DMS53 (cell line): Measurements from ENCODE around the gene CACNB2.

Source experiments
- DNase-seq: peaks from one replicate; lab custom pipeline; 2025; lab: John Stamatoyannopoulos, UW

The CACNB2 gene

DNA sequence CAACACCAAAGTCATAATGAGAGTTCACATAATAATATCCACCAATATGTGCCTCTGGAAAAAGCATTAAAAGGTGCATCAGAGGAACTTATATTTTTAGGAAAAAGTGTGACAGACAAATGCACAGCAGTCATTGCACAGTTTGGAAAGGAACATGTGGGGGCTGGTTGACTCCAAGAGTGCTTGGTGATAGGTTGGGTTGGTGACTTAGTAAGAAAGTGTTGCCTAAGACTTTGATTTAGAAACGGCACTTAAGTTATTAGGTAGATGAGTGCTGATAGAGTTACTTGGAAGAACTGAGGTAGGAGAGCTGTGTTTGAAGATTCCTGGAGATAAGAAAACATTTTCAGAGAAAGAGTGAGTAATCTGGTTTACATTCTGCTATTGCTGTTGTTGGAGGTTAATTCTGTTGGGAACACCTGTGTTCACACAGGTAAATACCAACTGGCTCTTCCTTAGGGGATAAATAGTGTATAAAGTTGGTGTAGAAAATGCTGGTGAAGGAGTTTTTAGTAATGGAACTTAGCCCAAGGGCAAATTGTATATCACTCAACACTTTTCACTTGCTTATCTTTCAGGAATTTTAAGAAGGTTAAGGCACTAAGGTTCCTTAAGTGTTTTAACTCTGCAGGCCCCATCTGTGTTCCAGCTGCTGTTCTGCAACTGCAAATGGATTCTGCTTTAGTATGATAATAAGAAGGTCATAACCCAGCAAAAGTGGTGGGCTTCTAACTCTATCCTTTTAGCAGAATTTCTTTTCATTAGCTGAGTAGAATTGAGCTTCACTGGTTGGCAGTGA, 315.1 kb downstream of the CACNB2 start:
- DNase-seq, result no peak

DNA sequence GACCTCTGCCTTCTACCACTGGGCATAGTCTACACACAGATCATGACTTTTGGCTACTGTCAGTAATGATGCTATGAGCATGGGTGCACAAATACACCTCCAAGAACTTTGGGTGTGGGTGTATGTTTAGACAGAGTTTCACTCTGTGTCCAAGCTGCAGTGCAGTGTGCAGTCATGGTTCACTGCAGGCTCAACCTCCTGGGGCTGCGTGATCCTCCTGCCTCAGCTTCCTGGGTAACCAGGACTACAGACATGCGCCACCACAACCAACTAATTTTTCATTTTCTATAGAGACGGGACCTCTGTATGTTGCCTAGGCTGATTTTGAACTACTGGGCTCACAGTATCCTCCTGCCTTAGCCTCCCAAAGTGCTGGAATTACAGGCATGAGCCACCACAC, 316.8 kb downstream of the CACNB2 start:
- no peak for DNase-seq

DNA sequence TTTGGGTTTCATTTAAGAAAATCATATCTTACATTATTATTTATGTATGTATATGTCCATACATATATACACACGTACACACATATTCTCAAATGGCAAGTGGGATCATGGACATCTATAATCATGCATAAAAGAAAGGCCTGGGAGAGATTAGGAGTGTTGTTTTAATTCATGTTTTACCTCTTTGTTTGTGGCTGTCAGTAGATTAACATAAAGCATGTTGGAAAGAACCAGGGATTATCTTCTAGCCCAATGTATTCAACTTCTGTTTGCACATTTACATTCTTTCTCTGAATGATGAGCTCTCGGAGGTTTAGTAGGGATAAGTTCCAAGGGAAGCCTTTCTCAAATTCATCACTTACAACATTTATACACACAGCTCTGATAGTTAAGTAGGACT, 319.8 kb downstream of the CACNB2 start:
- DNase-seq, result no peak

DNA sequence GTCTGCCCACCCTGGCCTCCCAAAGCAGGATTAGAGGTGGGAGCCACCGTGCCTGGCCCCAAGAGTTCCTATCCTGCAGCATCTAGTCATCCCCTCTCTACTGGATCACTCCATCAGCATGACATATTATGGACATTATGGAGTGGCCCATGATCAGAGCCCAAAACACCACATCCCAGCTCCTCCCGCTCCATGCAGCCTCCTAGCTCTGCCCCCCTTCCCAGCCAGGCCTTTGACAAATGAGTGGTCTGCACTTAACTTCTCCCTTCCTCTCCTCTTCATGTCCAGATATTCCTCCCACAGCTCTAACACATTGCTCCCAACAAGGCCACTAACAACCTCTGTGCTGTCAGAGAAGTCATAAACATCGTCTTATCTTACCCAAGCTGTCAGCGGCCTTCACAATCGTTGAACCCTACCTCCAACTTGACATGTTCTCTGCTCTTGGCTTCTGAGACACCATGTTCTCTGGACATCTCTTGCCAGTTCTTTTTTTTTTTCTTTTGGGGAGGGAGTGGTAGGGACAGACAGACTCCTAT, 323.5 kb downstream of the CACNB2 start:
- no peak for DNase-seq

DNA sequence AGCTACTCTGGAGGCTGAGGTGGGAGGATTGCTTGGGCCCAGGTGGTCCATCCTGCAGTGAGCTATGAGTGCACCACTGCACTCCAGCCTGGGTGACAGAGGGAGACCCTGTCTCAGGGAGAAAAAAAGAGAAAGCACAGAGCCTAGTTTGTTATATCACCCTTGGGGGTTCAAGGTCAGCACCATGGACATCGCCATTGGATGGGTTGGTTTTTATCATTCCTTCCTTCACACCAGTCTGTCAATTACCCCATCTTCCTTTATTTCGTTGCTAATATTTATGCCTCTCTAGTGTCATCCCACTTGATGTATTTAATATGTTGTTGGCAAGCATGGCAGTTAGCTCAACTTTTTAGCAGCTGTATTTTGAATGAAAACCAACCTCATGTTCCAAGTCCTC, 328.9 kb downstream of the CACNB2 start:
- DNase-seq, result no peak

DNA sequence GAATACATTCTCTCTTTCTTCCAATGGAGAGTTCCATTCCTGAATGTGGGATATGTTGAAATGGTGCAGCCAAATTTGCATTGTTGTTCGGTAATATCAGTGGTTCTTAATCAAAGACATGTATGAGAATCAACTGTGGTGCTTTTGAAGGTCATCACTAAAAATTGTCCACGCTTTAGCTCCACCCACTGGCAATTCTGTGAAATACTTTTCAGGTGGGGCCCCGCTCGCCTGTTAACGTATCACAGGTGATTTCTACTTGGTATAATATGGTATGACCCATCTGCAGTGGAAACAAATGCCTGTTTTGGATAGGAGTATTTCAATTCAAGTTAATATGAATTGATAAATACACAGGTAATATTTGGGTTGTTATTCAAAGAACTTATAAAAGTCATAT, 332.8 kb downstream of the CACNB2 start:
- peak; percentile 62 for DNase-seq

DNA sequence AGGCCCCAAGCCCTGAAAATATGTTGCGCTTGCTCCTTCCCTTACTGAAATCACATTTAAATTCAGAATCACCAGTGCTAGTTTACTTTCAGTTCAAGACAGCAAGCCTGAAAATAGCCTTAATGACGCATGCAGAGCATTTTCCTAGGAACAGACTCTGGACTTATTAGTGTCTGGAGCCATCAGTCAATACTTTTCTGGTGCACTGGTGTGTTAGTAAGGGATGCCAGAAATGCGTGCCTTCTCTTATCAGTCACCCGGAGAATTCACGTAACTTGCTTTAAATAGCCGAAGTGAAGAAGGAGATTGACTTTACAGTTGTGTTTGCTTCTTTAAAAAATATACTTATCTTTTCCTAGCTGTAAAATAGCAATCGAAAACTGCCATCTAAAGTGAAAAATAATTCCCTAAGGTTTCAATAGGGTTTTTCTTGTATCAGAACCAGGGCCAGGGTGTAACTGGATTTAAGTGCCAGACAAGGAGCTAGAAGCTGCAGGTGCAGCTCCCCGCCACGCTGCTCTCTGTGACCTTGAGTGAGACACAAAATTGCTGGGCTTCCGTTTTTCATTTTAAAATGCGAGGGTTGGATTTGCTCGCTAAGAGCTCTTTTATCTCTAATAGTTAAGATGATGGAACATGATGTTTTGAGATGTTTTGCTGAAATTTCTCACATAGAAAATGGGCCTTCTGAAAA, 333.3 kb downstream of the CACNB2 start:
- no peak for DNase-seq

DNA sequence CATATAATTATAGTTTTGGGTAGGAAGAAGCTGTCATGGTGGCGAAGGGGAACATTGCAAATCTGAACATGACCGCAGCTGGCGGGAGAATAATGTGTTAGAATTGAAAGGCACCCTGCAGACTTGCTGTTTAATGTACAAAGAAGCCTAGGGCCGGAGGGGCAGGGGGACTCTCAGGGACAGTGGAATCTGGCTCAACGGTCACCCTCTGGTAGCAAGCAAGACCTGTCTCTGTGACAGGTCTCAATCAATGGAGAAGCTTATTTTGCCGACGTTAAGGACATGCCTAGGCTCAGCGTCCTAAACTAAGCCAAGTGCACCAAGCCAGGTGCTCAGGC, 333.9 kb downstream of the CACNB2 start:
- DNase-seq, result no peak

DNA sequence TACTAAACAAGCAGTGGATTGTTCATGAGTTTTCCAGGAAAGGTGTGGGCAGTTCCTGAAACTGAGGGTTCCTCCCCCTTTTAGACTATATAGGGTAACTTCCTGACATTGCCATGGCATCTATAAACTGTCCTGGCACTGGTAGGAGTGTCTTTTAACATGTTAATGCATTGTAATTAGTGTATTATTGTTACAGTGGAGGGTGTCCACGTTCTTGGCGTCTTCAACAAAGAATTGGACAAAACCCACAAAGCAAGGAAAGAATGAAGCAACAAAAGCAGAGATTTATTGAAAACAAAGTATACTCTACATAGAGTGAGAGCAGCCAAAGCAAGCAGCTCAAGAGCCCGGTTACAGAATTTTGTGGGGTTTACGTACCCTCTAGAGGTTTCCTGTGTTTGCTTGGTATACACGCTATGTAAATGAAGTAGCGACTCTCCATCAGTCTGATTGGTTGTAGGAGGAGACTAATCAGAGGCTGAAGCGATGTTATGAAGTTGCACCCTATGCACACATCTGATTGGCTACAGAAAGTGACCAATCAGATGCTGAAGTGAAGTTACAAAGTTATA, 335.9 kb downstream of the CACNB2 start:
- no peak for DNase-seq

DNA sequence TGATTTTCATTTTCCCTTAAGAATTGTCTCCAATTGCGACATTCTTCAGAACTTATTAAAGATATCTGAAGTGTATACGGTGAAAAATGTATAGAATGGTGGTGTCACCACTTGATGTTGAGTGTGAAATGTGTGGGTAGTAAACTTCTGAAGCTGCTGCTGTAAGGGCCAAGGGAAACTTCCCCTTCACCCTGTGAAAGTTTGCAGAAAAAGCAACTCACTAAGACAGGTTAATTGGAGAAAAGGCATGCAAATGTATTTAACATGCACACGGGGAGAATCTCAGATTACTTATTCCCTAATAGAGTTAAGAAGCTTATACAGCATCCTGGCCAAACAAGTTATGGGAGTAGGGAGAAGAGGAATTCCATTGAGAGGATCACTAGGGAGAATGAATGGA, 338.1 kb downstream of the CACNB2 start:
- no peak for DNase-seq

DNA sequence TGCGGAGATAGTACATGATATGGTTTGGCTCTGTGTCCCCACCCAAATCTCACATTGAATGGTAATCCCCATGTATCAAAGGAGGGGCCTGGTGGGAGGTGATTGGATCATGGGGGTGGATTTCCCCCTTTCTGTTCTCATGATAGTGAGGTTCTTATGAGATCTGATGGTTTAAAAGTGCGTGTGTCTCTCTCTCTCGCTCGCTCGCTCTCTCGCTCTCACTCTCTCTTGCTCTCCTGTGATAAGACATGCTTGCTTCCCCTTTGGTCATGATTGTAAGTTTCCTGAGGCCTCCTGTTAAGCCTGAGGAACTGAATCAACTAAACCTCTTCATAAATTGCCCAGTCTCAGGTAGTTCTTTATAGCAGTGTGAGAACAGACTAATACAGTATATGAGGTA, 339.3 kb downstream of the CACNB2 start:
- no peak for DNase-seq

DNA sequence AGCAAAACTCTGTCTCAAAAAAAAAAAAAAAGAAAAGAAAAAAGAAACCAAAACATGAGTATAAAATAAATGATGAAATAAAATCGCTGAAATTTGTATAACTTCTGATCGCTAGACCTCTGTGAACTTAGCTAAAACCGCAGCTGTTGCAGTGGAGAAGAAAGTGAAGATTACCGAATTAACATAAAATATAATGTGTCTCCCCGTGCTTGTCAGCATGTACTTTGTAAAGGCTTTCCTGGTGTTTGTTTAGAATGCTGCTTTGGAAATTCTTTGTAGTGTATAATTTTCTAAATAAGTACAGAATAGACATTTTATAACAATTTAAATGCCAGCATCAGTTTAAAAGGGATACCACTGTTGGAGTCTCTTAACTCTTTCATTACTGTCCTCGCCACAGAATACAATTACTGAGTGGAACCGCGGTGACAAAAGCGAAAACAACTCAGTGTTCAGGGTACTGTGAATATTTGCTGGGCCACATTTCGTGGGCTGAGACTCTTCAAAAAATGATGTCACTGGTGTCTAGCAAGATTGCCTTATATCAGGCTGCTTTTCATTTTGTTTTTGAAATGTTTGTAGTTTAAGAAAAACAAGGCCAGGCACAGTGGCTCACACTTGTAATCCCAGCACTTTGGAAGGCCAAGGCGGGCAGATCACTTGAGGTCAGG, 343.4 kb downstream of the CACNB2 start:
- no peak for DNase-seq

DNA sequence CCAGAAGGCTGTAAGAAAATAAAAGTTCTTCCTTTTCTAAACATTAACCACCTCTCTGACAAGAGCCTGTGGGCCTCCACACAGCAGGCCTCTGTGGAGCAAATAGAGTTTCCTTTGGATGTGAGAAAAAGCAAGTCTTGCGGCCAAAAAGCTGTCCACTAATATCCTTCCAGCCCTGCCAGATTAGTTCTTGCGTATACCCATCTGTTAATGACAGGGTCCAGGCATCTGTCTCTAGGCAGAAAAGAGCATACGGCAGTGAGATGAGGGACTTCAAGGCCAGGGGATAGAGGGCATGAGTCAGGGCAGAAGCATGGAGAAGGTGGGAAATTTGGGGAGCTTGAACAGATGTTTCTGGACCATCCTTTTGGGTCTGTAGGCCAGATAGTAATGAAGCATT, 346.2 kb downstream of the CACNB2 start:
- DNase-seq, result no peak

DNA sequence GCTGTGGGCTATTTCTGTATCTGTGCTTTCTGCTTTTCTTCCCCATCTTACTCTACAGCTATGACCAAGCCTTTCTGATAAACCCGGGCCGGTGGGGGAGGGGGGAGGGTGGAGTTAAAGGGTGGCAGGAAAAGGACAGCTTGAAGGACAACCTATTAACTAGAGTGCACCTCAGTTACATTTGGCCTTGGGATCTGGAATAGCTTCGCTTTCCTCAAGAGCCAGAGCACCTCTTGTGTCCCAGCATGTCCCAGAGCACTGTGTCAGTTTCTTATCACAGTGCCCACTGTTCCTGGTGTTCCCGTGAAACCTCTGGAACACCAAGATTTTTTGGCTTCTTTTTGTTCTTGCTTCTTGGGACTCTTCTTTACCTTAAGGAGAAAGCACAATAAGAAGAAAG, 350.5 kb downstream of the CACNB2 start:
- DNase-seq, result no peak

DNA sequence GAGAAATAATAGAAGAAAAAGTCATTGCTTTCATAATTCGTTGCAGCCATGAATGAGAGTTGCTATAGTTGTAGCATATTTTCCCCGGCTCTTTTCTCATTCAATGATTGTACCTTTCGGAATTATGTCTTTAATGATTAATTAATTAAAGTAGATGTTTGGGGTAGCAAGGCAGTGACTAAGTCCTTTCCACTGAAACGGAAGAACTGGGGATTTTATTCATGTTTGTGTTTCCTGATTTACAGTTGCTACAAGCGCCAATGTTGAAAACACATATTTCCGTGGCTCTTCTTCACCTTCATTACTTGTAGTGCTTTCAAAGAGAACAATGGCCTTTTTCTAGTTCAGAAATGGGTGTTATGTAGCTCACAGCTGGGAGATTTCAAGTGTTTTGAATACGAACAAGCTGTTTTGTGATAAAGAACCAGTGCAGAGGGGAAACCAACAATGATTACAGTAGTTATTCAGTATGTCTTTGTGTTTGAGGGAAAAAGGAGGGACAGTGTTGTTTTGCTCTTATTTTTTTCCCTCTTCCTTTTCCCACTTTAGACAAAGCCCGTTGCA, 357.7 kb downstream of the CACNB2 start:
- DNase-seq, result no peak

DNA sequence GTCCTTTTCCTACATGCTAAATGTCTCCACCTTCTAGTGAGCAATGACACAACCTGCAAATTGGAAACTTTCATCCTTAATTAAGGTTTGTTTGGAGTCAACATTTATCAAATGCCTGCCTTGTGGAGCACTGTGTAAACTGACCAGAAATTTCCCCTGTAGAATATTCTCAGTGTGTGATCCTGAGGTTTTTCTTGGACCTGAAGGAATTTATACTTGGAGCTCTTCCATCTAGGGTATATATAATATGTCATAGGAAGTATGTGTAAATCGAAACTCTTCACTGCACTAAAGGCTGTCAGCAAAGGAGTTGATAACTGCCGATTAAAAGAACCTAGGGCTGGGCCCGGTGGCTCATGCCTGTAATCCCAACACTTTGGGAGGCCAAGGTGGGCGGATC, 358.8 kb downstream of the CACNB2 start:
- DNase-seq, result no peak

DNA sequence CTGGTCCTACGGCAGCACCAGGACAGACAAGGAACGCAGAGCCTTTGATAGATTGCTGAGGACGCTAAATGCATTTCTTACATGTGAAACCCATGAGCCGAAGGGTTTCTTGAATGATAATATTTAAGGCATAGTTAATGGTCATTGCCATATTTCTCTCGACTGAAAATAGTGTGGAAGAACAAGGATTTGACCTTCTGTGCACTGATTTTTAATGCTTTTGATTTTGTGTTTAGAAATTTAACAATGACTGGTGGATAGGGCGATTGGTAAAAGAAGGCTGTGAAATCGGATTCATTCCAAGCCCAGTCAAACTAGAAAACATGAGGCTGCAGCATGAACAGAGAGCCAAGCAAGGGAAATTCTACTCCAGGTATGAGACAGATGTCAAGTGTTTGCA, 360.4 kb downstream of the CACNB2 start:
- peak; percentile 34 for DNase-seq

DNA sequence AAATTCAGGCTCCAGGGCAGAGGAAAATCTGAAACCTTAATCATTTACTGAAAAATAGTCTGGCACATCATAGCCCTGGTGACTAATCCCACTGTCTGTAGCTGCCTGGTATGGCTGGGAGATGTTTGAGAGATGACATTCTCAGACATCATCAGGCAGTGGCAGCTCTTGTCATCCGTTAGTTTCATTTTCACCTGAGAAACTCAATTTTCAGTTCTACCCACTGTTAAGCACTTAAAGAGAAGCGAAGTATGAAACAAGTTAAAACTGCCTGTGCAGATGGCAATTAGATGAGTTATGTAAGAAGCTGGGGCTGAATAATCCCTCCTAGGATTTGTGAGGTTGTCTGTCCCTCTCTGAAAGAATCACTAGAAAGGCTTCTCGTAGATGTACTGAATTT, 361.0 kb downstream of the CACNB2 start:
- peak; percentile 18 for DNase-seq

DNA sequence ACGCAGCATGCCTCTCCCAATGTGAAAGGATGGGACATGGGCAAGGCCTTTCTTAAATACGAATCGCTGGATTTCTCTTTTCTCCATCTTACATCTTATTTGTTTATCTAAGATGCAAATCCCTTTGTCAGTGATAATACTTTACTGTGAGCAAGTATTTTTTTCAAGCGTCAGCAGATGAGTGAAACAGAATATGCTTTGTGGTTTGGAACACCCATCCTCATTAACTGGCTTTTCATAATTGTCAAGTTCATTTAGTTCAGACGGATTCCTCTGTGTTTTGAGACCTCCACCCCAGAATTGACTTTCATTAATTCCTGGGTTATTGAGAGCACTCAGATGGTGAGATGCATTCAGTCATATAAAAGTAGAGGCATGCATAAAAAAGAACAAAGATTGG, 361.4 kb downstream of the CACNB2 start:
- DNase-seq, result no peak

DNA sequence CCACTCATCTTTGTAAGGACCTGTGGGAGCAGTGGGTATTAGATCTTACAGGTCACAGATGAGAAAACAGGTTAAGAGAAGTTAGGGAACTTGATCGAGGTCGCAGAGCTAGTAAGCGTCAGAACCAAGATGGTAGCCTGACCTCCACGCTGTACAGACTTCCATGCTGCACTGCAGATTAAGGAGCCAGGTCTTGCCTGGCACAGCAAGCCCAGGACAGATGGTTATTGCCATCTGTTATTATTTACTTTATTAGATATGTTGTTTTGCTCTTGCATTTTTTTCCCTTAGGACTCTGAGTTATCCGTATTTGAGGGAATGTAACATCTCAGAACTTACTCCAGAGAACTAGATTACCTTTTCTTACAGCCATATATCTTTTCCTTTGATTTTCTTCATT, 363.9 kb downstream of the CACNB2 start:
- DNase-seq, result no peak

DNA sequence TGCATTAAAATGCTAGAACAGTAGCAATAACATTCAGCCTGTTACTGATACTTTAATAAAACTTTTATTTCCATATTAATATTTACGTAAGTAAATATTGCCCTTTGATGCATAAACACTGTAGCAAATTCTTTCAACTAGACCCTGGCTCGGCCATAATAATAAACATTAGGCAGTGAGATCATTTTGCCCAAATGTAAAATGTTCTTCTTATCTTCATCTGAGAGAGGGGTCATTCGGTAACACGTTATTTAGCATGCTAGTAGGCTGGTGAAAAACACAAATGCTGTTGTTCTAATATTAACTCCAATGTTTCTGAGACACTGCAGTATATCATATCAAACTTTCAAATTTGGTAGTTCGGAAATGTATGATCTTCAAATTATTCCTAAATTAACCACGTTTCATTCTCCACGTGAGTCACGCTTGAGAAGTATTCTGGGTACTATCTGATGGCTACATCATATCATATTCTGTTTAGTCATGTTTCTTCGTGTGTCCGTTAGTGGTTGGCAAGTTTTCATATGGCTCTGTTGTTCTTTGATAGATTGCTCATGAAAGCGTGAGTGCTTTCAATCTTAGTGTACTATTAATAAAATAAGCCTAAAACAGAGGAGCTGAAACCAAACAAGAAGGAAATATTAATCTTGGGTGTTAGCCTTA, 365.4 kb downstream of the CACNB2 start:
- DNase-seq, result no peak

DNA sequence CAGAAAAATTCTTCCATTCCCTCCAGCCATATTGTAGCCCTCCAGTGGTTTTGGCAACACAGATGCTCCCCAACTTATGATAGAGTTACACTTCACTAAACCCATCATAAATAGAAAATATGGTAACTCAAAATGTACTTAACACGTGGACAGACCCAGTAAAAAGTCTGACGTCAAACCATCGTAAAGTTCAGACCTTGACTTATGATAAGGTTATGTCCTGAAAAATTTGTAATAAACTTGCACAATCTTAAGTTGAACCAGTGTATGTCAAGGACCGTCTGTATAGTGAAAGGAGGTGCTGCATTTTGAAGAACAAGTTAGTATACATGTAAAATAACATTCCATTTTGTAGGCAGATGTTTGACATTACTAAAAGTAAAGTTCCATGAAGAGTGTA, 368.4 kb downstream of the CACNB2 start:
- no peak for DNase-seq
